Neuronal stem cell (in vitro differentiated cells): Measurements from ENCODE around the gene PAK2.

Experiments
- DNase-seq: peaks from one replicate; pipeline ENCODE4 v3.0.0-alpha.2; 2013; ENCODE audit warnings: low spot score
- H2AFZ ChIP-seq: one replicate; pipeline ENCODE4 v1.6.1; 2013; ENCODE audit warnings: mild to moderate bottlenecking, low read length, inconsistent platforms
- H2AK5ac ChIP-seq: 2 replicates; pipeline ENCODE4 v1.6.1; 2013; ENCODE audit warnings: low read depth, mild to moderate bottlenecking, inconsistent platforms, low read length, moderate library complexity, mixed read lengths
- H2BK120ac ChIP-seq: 2 replicates; pipeline ENCODE4 v1.6.1; 2013; ENCODE audit warnings: low read depth, mild to moderate bottlenecking, inconsistent platforms, low read length, moderate library complexity, mixed read lengths
- H2BK12ac ChIP-seq: one replicate; pipeline ENCODE4 v1.6.1; 2013; ENCODE audit warnings: low read length, inconsistent platforms
- H2BK15ac ChIP-seq: 2 replicates; pipeline ENCODE4 v1.6.1; 2013; ENCODE audit warnings: mild to moderate bottlenecking, low read length, inconsistent platforms, mixed read lengths
- H2BK5ac ChIP-seq: one replicate; pipeline ENCODE4 v1.6.1; 2013; ENCODE audit warnings: inconsistent platforms, mild to moderate bottlenecking, low read length, moderate library complexity
- H3K14ac ChIP-seq: one replicate; pipeline ENCODE4 v1.6.1; 2013; ENCODE audit warnings: low read length, inconsistent platforms
- H3K18ac ChIP-seq: 2 replicates; pipeline ENCODE4 v1.6.1; 2013; ENCODE audit warnings: low read length, inconsistent platforms
- H3K23ac ChIP-seq: 2 replicates; pipeline ENCODE4 v1.6.1; 2013; ENCODE audit warnings: low read depth, mild to moderate bottlenecking, mixed read lengths, low read length, inconsistent platforms; ENCODE audit not compliant: poor library complexity
- H3K27ac ChIP-seq: replicated peaks from 3 replicates; pipeline ENCODE4 v1.5.1; 2013; ENCODE audit warnings: low read length, inconsistent platforms
- H3K27me3 ChIP-seq, 3 experiments: 2 replicates each; pipeline ENCODE4 v1.6.1; 2013; ENCODE audit warnings: low read length in 3 of 3, mild to moderate bottlenecking in 2 of 3, inconsistent platforms in 1 of 3, low read depth in 1 of 3, mixed read lengths in 1 of 3, moderate library complexity in 1 of 3; ENCODE audit not compliant: control insufficient read depth in 3 of 3, insufficient read depth in 3 of 3
- H3K36me3 ChIP-seq, 2 donors: replicated peaks in 1 of 2; 2 replicates each; pipeline ENCODE4 v1.6.1; 2013; ENCODE audit warnings: low read length in 2 of 2; ENCODE audit not compliant: control insufficient read depth in 2 of 2, insufficient read depth in 2 of 2
- H3K4ac ChIP-seq: 2 replicates; pipeline ENCODE4 v1.6.1; 2013; ENCODE audit warnings: inconsistent platforms, mild to moderate bottlenecking, low read length, moderate library complexity
- H3K4me1 ChIP-seq, 2 donors: 1 replicate in 1 of 2; 2 replicates in 1 of 2; pipeline ENCODE4 v1.6.1; 2013; ENCODE audit warnings: low read length in 2 of 2, low read depth in 1 of 2; ENCODE audit not compliant: control insufficient read depth in 2 of 2, insufficient read depth in 1 of 2
- H3K4me2 ChIP-seq: one replicate; pipeline ENCODE4 v1.6.1; 2013; ENCODE audit warnings: mild to moderate bottlenecking, low read length, inconsistent platforms; ENCODE audit not compliant: insufficient read depth, poor library complexity, severe bottlenecking
- H3K4me3 ChIP-seq, 2 donors: 2 replicates each; pipeline ENCODE4 v1.5.1; 2013; ENCODE audit warnings: low read length in 2 of 2, mild to moderate bottlenecking in 2 of 2, inconsistent platforms in 1 of 2, moderate library complexity in 1 of 2
- H3K79me1 ChIP-seq: one replicate; pipeline ENCODE4 v1.6.1; 2013; ENCODE audit warnings: low read depth, mild to moderate bottlenecking, inconsistent platforms, low read length, moderate library complexity
- H3K9ac ChIP-seq: one replicate; pipeline ENCODE4 v1.6.1; 2013; ENCODE audit warnings: mild to moderate bottlenecking, low read depth, low read length, inconsistent platforms; ENCODE audit not compliant: poor library complexity
- H3K9me3 ChIP-seq, 2 donors: replicated peaks in 1 of 2; 2 replicates each; pipeline versions ENCODE3 to v1.6.1; 2013; ENCODE audit warnings: low read length in 2 of 2, mild to moderate bottlenecking in 2 of 2, inconsistent platforms in 1 of 2, low read depth in 1 of 2, mixed read lengths in 1 of 2, moderate library complexity in 1 of 2; ENCODE audit not compliant: control insufficient read depth in 2 of 2, insufficient read depth in 1 of 2
- H4K8ac ChIP-seq: one replicate; pipeline ENCODE4 v1.6.1; 2013; ENCODE audit warnings: low read depth, mild to moderate bottlenecking, inconsistent platforms, low read length, moderate library complexity
- H4K91ac ChIP-seq: one replicate; pipeline ENCODE4 v1.6.1; 2013; ENCODE audit warnings: low read length, low read depth, mild to moderate bottlenecking, inconsistent platforms; ENCODE audit not compliant: poor library complexity
- WGBS, 2 donors: extraction: QIAGEN DNeasy Blood & Tissue Kit; methylation state at CpG; one replicate each; pipeline ENCODE4 v1.1.7; 2013; ENCODE audit warnings: missing lambda C conversion rate in 2 of 2, mixed read lengths in 1 of 2; ENCODE audit not compliant: insufficient read length in 2 of 2, insufficient replicate concordance in 1 of 2; ENCODE audit errors: extremely low coverage in 2 of 2; 5-methylcytosine and 5-hydroxymethylcytosine counted together

Gene PAK2

DNA sequence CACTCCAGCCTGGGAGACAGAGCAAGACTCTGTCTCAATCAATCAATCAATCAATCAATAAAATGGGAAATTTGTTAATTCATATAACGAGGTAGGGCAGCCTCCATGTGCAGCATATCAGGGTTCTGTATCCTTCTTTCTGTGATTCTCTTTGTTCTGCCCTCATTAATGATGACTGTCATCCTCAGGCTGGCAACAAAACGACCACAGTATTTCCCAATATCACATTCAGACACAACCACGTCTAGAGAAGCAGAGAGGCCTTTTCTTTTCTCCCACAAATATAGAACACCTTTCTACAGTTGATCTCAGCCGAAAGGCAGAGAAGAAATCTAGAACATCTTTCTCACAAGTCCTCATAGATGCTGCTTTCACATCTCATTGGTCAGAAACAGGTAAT is 38.9 kb upstream of the PAK2 start:
- Histone ChIP-seq H2BK5ac (no peak overlapping the region), H2AFZ (no peak overlapping the region), H2BK12ac (no peak overlapping the region), H2AK5ac (no peak overlapping the region), H3K14ac (no peak overlapping the region), H3K36me3 (no peaks in the 10 kb centered on the region), H4K8ac (no peak overlapping the region), H3K4me1 (no peaks in the 10 kb centered on the region), H3K9me3 (no peaks in the 10 kb centered on the region), H3K79me1 (no peaks in the 10 kb centered on the region), H3K27me3 (peaks cover 0 to 2% (median 0%) of the 10 kb centered on the region in 3 experiments), H3K4me3 (no peak overlapping the region), H2BK120ac (no peak overlapping the region), H3K27ac (no peak overlapping the region), H3K9ac (no peak overlapping the region), H2BK15ac (no peak overlapping the region), H3K4me2 (no peak overlapping the region), H3K18ac (no peak overlapping the region), H4K91ac (no peak overlapping the region), H3K23ac (no peak overlapping the region), H3K4ac (no peak overlapping the region)
- DNase-seq: no peak
- WGBS, 2 donors: no CpG with 5 or more reads among the region's 4 CpGs

DNA sequence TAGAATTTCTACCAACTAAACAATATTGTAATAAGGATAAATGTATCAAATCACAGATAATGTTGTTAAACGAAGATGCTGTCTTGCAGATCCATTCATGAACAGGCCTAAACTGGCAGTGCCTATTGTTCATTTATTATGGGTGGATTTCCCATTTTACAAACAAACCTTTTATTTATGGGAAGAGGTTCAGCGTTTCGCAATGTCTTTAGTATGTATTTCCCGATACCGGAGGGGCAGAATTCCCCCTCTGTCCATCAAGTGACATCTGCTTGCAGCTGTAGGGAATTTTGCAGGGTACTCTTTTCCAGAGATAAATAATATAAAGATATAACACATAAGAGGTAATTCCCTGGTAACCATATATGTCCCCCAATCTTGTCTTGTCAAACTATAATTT is 33.3 kb upstream of the PAK2 start:
- H4K8ac ChIP-seq: no peak overlapping the region

DNA sequence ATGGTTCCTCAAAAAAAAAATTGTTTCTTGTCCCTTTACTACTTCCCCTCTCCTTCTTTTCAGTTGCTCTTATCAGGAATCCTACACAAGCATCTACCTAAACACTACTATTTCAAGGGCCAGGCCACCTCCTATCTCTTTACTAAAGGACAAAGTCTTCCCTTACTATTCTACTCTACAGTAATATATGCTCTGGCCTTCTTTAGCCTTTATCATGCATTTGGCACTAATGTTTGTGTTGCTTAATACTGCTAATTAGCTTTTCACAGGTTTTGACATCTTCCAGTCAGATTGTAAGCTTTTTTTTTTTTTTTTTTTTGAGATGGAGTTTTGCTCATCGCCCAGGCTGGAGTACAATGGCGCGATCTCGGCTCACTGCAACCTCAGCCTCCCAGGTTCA is 32.9 kb upstream of the PAK2 start:
- H2AFZ ChIP-seq: no peak overlapping the region
- no peak overlapping the region for H4K8ac ChIP-seq
- no peak overlapping the region for H3K18ac ChIP-seq
- H3K4me1 ChIP-seq: peaks cover 0 to 2% of the 10 kb centered on the region in 2 donors
- no CpG with 5 or more reads among the region's 4 CpGs for WGBS, 2 donors
- no peak for DNase-seq
- no peaks in the 10 kb centered on the region for H3K79me1 ChIP-seq
- no peak overlapping the region for H3K23ac ChIP-seq
- H3K4ac ChIP-seq: no peak overlapping the region
- H3K14ac ChIP-seq: no peak overlapping the region
- no peak overlapping the region for H2BK120ac ChIP-seq
- no peak overlapping the region for H3K4me3 ChIP-seq
- H4K91ac ChIP-seq: no peak overlapping the region
- no peak overlapping the region for H2AK5ac ChIP-seq
- H2BK12ac ChIP-seq: no peak overlapping the region
- no peak overlapping the region for H2BK15ac ChIP-seq
- H3K9ac ChIP-seq: no peak overlapping the region
- peaks cover 0 to 2% (median 0%) of the 10 kb centered on the region in 3 experiments for H3K27me3 ChIP-seq
- no peak overlapping the region for H3K4me2 ChIP-seq
- no peaks in the 10 kb centered on the region for H3K9me3 ChIP-seq
- H2BK5ac ChIP-seq: no peak overlapping the region
- no peaks in the 10 kb centered on the region for H3K36me3 ChIP-seq
- H3K27ac ChIP-seq: no peak overlapping the region

More for the DNA sequence above, 33.3 kb upstream of the PAK2 start:
- no peak overlapping the region for H3K9ac ChIP-seq
- H2BK120ac ChIP-seq: no peak overlapping the region
- H3K23ac ChIP-seq: no peak overlapping the region
- no peaks in the 10 kb centered on the region for H3K79me1 ChIP-seq
- no peak overlapping the region for H4K91ac ChIP-seq
- no peak overlapping the region for H3K4ac ChIP-seq
- H3K4me1 ChIP-seq: peaks cover 0 to 2% of the 10 kb centered on the region in 2 donors
- H3K9me3 ChIP-seq: no peaks in the 10 kb centered on the region
- WGBS, 2 donors: no CpG with 5 or more reads among the region's 5 CpGs
- H2BK12ac ChIP-seq: no peak overlapping the region
- no peak overlapping the region for H3K27ac ChIP-seq
- no peak overlapping the region for H3K18ac ChIP-seq
- H2AK5ac ChIP-seq: no peak overlapping the region
- H2AFZ ChIP-seq: no peak overlapping the region
- H3K36me3 ChIP-seq: no peaks in the 10 kb centered on the region
- H3K4me2 ChIP-seq: no peak overlapping the region
- no peak overlapping the region for H3K4me3 ChIP-seq
- no peak overlapping the region for H3K14ac ChIP-seq
- H2BK5ac ChIP-seq: no peak overlapping the region
- peaks cover 0 to 2% (median 0%) of the 10 kb centered on the region in 3 experiments for H3K27me3 ChIP-seq
- no peak overlapping the region for H2BK15ac ChIP-seq
- no peak for DNase-seq

DNA sequence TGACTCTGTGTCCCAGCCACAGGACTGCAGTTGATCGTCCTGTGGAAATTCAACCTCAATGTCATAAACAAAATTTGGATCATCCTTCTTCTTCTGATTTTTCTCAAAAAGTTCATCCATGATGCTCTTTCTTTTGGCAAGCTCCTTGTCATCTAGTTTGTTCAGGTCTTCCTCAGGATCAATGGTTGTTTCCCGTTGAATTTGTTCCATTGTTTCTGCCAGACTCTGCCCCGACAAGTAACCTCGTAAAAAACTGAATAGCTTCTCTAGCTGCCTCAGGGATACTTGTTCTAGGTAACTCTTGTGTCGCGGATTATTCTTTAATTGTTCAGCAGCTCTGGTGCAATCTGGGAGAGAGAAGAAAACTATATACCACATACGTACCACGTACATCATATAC is 32.1 kb upstream of the PAK2 start:
- no peak overlapping the region for H4K8ac ChIP-seq
- no peak overlapping the region for H2BK15ac ChIP-seq
- H2AK5ac ChIP-seq: no peak overlapping the region
- no peak overlapping the region for H2BK120ac ChIP-seq
- no peak overlapping the region for H3K14ac ChIP-seq
- H3K36me3 ChIP-seq: no peaks in the 10 kb centered on the region
- no peak overlapping the region for H3K9ac ChIP-seq
- H3K4ac ChIP-seq: no peak overlapping the region
- no peak overlapping the region for H3K4me2 ChIP-seq
- no peaks in the 10 kb centered on the region for H3K79me1 ChIP-seq
- no peak overlapping the region for H3K23ac ChIP-seq
- no peak for DNase-seq
- no peaks in the 10 kb centered on the region for H3K9me3 ChIP-seq
- 100% methylated on average over 2 of the region's 8 CpGs; no CpG with 5 or more reads in 1 of the 2 donors for WGBS, 2 donors
- H3K18ac ChIP-seq: no peak overlapping the region
- H2BK12ac ChIP-seq: no peak overlapping the region
- H3K27me3 ChIP-seq: peaks cover 0 to 2% (median 0%) of the 10 kb centered on the region in 3 experiments
- no peak overlapping the region for H2BK5ac ChIP-seq
- peaks cover 0 to 2% of the 10 kb centered on the region in 2 donors for H3K4me1 ChIP-seq
- H2AFZ ChIP-seq: no peak overlapping the region
- no peak overlapping the region for H3K4me3 ChIP-seq
- H3K27ac ChIP-seq: no peak overlapping the region
- H4K91ac ChIP-seq: no peak overlapping the region
